22Rv1 (cell line): ENCODE results near the gene BUD23.

Experiments
- CTCF ChIP-seq: fragments of 450-650 bp; IDR thresholded peaks from 2 replicates; pipeline ENCODE4 v1.5.1; 2017; ENCODE audit warnings: mild to moderate bottlenecking
- ZFX ChIP-seq: fragments of 450-650 bp; IDR thresholded peaks from 2 replicates; pipeline ENCODE4 v1.6.1; 2017; ENCODE audit warnings: antibody characterized with exemption, borderline replicate concordance

GRCh38 chr7:73648593-73649332 lies 34.6 kb upstream of the BUD23 start:
- TF ChIP-seq CTCF (no peak), ZFX (no peak)
